Measurements from ENCODE around the gene SOWAHC.

Gene SOWAHC

GRCh38 chr2:109646961-109647360 lies 32.8 kb downstream of the SOWAHC start:
- DNase-seq (ENCODE audit: low read depth) = no peak

GRCh38 chr2:109647636-109648035 lies 33.5 kb downstream of the SOWAHC start:
- no peak for DNase-seq (ENCODE audit: low read depth)

GRCh38 chr2:109648041-109648527 lies 33.9 kb downstream of the SOWAHC start:
- DNase-seq (ENCODE audit: low read depth) = no peak

GRCh38 chr2:109649736-109650695 lies 35.9 kb downstream of the SOWAHC start:
- DNase-seq (ENCODE audit: low read depth) = no peak

- DNase-seq (ENCODE audit: low read depth) = no peak
Observed at GRCh38 chr2:109654326-109655050, 40.3 kb downstream of the SOWAHC start.

GRCh38 chr2:109655287-109655686 lies 41.1 kb downstream of the SOWAHC start:
- DNase-seq (ENCODE audit: low read depth) = no peak

- no peak for DNase-seq (ENCODE audit: low read depth)
Observed at GRCh38 chr2:109659396-109660045, 45.4 kb downstream of the SOWAHC start.

GRCh38 chr2:109660046-109660860 lies 46.1 kb downstream of the SOWAHC start:
- no peak for DNase-seq (ENCODE audit: low read depth)

- no peak for DNase-seq (ENCODE audit: low read depth)
Observed at GRCh38 chr2:109662889-109663288, 48.7 kb downstream of the SOWAHC start.

GRCh38 chr2:109663721-109664120 lies 49.6 kb downstream of the SOWAHC start:
- DNase-seq (ENCODE audit: low read depth) = no peak

- no peak for DNase-seq (ENCODE audit: low read depth)
Observed at GRCh38 chr2:109666466-109666865, 52.3 kb downstream of the SOWAHC start.

Data from activated T-cell treated with anti-CD3 and anti-CD28 coated beads for 48 hours (primary cell).